NOMO-1 (cell line): ENCODE measurements around the gene SETD3.

Experiments used
- DNase-seq, 2 experiments: peaks; one replicate each; lab custom pipeline; 2025; ENCODE audit not compliant: unreplicated experiment in 2 of 2; lab: John Stamatoyannopoulos, UW

Gene SETD3

GRCh38 chr14:99461411-99462085, 19.1 kb downstream of the SETD3 start:
- no peak for DNase-seq

GRCh38 chr14:99460793-99461192, 19.9 kb downstream of the SETD3 start:
- DNase-seq = no peak

- DNase-seq = no peak
These were observed 21.1 kb downstream of the SETD3 start for GRCh38 chr14:99459481-99460100.

GRCh38 chr14:99454246-99454645, 26.4 kb downstream of the SETD3 start:
- DNase-seq = no peak

GRCh38 chr14:99452968-99453367, 27.7 kb downstream of the SETD3 start:
- DNase-seq = no peak

GRCh38 chr14:99451234-99451633, 29.4 kb downstream of the SETD3 start:
- no peak for DNase-seq

- DNase-seq = no peak
These were observed 30.4 kb downstream of the SETD3 start for GRCh38 chr14:99450266-99450665.

- no peak for DNase-seq
These were observed 32.9 kb downstream of the SETD3 start for GRCh38 chr14:99447739-99448138.

GRCh38 chr14:99445931-99446330, 34.7 kb downstream of the SETD3 start:
- DNase-seq = no peak

- no peak for DNase-seq
These were observed 38.7 kb downstream of the SETD3 start for GRCh38 chr14:99441918-99442317.

GRCh38 chr14:99441157-99441870, 39.3 kb downstream of the SETD3 start:
- DNase-seq = no peak

- DNase-seq = no peak
These were observed 40.4 kb downstream of the SETD3 start for GRCh38 chr14:99440278-99440677.

GRCh38 chr14:99437706-99438105, 43.0 kb downstream of the SETD3 start:
- no peak for DNase-seq

GRCh38 chr14:99436247-99437180, 44.1 kb downstream of the SETD3 start:
- no peak for DNase-seq

GRCh38 chr14:99435327-99435726, 45.3 kb downstream of the SETD3 start:
- no peak for DNase-seq

GRCh38 chr14:99432485-99432884, 48.2 kb downstream of the SETD3 start:
- no peak for DNase-seq

GRCh38 chr14:99431986-99432385, 48.7 kb downstream of the SETD3 start:
- DNase-seq = no peak

GRCh38 chr14:99430491-99430890, 50.2 kb downstream of the SETD3 start:
- DNase-seq = no peak

- no peak for DNase-seq
These were observed 52.9 kb downstream of the SETD3 start for GRCh38 chr14:99427632-99428300.

- no peak for DNase-seq
These were observed 53.8 kb downstream of the SETD3 start for GRCh38 chr14:99426813-99427346.
